Kidney (tissue), 14 donors: Measurements from ENCODE around the gene RBM15B. TPM values are rescaled to one million over a fixed set of nuclear protein-coding genes. Genes with fewer than 3 reads are reported as not detected.

Experiments used
- DNase-seq, 5 donors: peaks; one replicate each; pipeline ENCODE4 v3.0.0-alpha.2; 2013 to 2020
- FAIRE-seq: peaks from 2 replicates; lab custom pipeline; 2012; peaks lifted over from hg19 to GRCh38; lab: Jason Lieb, UNC
- H3K27ac ChIP-seq, 2 donors: one replicate each; pipeline ENCODE4 v1.7.0; 2013; ENCODE audit warnings: low read depth in 2 of 2, low read length in 2 of 2, inconsistent platforms in 1 of 2
- H3K27me3 ChIP-seq: one replicate; pipeline ENCODE4 v1.7.1; 2013; ENCODE audit warnings: low read length, inconsistent platforms; ENCODE audit not compliant: control insufficient read depth, insufficient read depth
- H3K36me3 ChIP-seq, 3 donors: one replicate each; pipeline versions ENCODE4 v1.7.0 to v1.7.1; 2013; ENCODE audit warnings: low read length in 3 of 3, control low read depth in 1 of 3, inconsistent platforms in 1 of 3; ENCODE audit not compliant: insufficient read depth in 3 of 3, control insufficient read depth in 2 of 3
- H3K4me1 ChIP-seq, 3 donors: one replicate each; pipeline versions ENCODE4 v1.7.0 to v1.7.1; 2013; ENCODE audit warnings: low read length in 3 of 3, inconsistent platforms in 1 of 3, low read depth in 1 of 3; ENCODE audit not compliant: control insufficient read depth in 2 of 3, insufficient read depth in 2 of 3
- H3K4me3 ChIP-seq, 3 donors: one replicate each; pipeline versions ENCODE4 v1.7.0 to v1.8.1; 2013; ENCODE audit warnings: low read length in 3 of 3, control low read depth in 1 of 3, inconsistent platforms in 1 of 3
- H3K9ac ChIP-seq, 3 donors: one replicate each; pipeline versions ENCODE4 v1.7.0 to v1.7.1; 2013; ENCODE audit warnings: low read length in 3 of 3, control low read depth in 1 of 3, inconsistent platforms in 1 of 3
- H3K9me3 ChIP-seq, 3 donors: one replicate each; pipeline versions ENCODE4 v1.7.0 to v1.7.1; 2013; ENCODE audit warnings: low read length in 3 of 3, control low read depth in 1 of 3, inconsistent platforms in 1 of 3; ENCODE audit not compliant: control insufficient read depth in 2 of 3, insufficient read depth in 1 of 3
- CTCF ChIP-seq: IDR thresholded peaks from 3 replicates; pipeline ENCODE4 v1.5.1; 2012; ENCODE audit warnings: mild to moderate bottlenecking, moderate library complexity, borderline replicate concordance; ENCODE audit not compliant: insufficient read depth; ENCODE audit errors: extremely low read depth
- intact Hi-C: fragments of 100-400 bp; cut with DNase I; formaldehyde crosslinking; loops from one replicate; pipeline ENCODE4 v1.11.1; 2022
- polyA plus RNA-seq: library from polyadenylated mRNA; stranded (reverse); fragments of 350-450 nt; fragmentation: Illumina TruSeq; extraction: RNeasy Lipid Tissue Mini Kit (QIAGEN cat#74804); gene quantifications from one replicate; pipeline ENCODE4 v1.2.3, GENCODE V29; 2014; ENCODE audit warnings: low read depth, low replicate concordance; ENCODE audit not compliant: insufficient read depth
- total RNA-seq: library from RNA; stranded (reverse); fragmentation: NEBNext Ultra II Directional; extraction: Animal tissue kit (Norgen Biotek cat#: 25700); gene quantifications from one replicate; pipeline ENCODE4 v1.2.1, GENCODE V29; 2021
- donor health status: control.
- donor health status: control.
- donor health status: control.
- donor health status: control.
- donor health status: control.
- donor health status: DM: yes; HTN: yes; CAD: no.
- donor health status: Normal renal cell carcinoma (clear cell type).

Gene RBM15B
- total and polyA plus RNA-seq, 2 donors from 2014 or later = 9.8 to 28.0 TPM

DNA sequence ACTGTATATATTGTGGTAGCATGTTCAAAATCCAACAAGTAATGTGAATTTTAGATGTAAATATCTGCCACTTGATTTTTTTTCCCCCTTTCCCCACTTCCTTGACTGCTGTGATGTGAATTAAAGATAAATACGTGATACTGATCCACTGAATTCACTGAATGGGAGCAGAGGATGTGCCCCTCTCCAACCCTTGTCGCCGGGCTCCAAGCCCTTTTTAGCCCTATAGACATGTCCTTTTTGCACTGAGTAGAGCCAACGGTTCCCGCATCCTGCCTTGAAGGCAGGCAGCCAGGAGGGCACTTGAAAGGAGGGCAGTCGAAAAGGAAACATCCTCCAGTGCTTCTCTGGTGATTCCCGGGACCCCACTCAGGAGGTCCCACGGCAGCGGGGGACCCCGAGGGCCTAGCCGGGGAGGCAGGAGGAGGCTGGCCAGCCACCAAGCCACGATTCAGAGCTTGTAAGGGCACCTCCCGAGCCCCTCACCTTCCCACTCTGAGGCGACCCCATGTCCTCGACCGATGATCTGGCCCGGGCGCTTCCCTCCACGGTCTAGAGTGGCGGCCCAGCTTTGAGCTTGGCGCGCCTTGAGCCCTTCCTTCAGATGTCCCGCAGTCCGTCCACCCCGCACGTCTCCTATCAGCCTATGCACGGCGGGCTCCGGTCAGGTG, 6.9 kb upstream of the RBM15B start:
- Histone ChIP-seq H3K27ac (peak overlapping the region; percentile 94 to 97), H3K27me3 (no peaks in the 10 kb centered on the region), H3K4me1 (peaks cover 7 to 21% (median 18%) of the 10 kb centered on the region in 3 donors), H3K9ac (peak overlapping the region; percentile 78 to 96 (median 84)), H3K36me3 (peaks cover 0 to 9% (median 8%) of the 10 kb centered on the region in 3 donors), H3K4me3 (peak overlapping the region; percentile 85 to 93 (median 90)), H3K9me3 (no peaks in the 10 kb centered on the region)
- intact Hi-C loops = no loop called here
- FAIRE-seq (no peak), DNase-seq (no peak)
- no peak for TF ChIP-seq CTCF

DNA sequence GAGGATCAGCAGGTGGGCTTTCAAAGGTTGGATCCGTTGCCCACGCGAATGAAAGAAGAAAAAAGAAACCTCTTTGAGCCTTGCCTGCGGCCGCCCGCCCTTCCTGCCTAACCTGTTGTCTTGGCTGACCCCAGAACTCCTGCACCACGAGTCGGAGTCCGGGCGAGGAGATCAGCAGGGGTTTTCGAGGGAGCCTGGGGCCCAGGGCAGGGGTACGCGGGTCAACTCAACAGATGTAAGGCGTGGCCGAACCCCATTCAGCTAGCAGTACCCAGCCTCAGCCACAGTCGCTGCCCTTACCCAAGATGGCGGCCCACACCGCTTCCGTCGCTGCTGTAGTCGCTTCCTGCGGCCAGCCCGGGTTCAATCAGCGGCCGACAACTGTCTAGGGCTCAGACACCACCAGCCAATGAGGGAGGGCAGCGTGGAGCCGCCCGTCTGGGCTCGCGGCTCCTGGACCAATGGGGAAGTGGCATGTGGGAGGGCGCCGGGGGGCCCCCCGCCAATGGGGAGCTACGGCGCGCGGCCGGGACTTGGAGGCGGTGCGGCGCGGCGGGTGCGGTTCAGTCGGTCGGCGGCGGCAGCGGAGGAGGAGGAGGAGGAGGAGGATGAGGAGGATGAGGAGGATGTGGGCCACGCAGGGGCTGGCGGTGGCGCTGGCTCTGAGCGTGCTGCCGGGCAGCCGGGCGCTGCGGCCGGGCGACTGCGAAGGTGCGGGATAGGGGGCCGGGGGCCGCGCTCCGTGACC, 6.2 kb upstream of the RBM15B start, which contains the start of gene MANF:
TSS of gene MANF (plus strand) at position 566 of the 748 bp plus-strand sequence. CDS start at position 618, 52 bp downstream.
- DNase-seq (peak; percentile 98 to 100 (median 99)), FAIRE-seq (peak; percentile 93)
- H3K4me1 ChIP-seq = peaks cover 7 to 21% (median 18%) of the 10 kb centered on the region in 3 donors
- TF ChIP-seq CTCF = peak; percentile 6
- H3K9me3 ChIP-seq = no peaks in the 10 kb centered on the region
- H3K9ac ChIP-seq = peak within 1 kb of the TSS; percentile 78 to 96 (median 84)
- H3K27me3 ChIP-seq = no peaks in the 10 kb centered on the region
- intact Hi-C loops = no loop called here
- peaks cover 0 to 9% (median 8%) of the 10 kb centered on the region in 3 donors for H3K36me3 ChIP-seq
- H3K27ac ChIP-seq = peak within 1 kb of the TSS; percentile 94 to 97
- peak within 1 kb of the TSS; percentile 85 to 93 (median 90) for H3K4me3 ChIP-seq

- Histone ChIP-seq H3K4me1 (peaks cover 7 to 27% (median 25%) of the 10 kb centered on the region in 3 donors), H3K27me3 (no peaks in the 10 kb centered on the region), H3K9ac (peak overlapping the region; percentile 41 to 75 (median 59)), H3K4me3 (peak overlapping the region; percentile 73 to 93 (median 75)), H3K9me3 (no peaks in the 10 kb centered on the region), H3K36me3 (peaks cover 0 to 9% (median 8%) of the 10 kb centered on the region in 3 donors), H3K27ac (peak overlapping the region; percentile 53 to 77)
- no peak for FAIRE-seq
- peak in 3 of 5 donors; percentile 19 to 54 (median 30) for DNase-seq
- intact Hi-C loops = no loop called here
- TF ChIP-seq CTCF = no peak
Measured at GRCh38 chr3:51385621-51386091, 5.4 kb upstream of the RBM15B start.
